Mucosa of stomach (tissue), 1 donor: ENCODE data around the gene PLA2G4D.

Experiments used
- H3K27me3 ChIP-seq: one replicate; pipeline ENCODE4 v1.7.0; 2013; ENCODE audit warnings: mild to moderate bottlenecking, low read length; ENCODE audit not compliant: control insufficient read depth, insufficient read depth
- H3K36me3 ChIP-seq: one replicate; pipeline ENCODE4 v1.7.0; 2013; ENCODE audit warnings: low read length; ENCODE audit not compliant: control insufficient read depth, insufficient read depth
- H3K4me1 ChIP-seq: one replicate; pipeline ENCODE4 v1.7.0; 2013; ENCODE audit warnings: mild to moderate bottlenecking, low read length; ENCODE audit not compliant: control insufficient read depth, insufficient read depth
- H3K4me3 ChIP-seq: one replicate; pipeline ENCODE4 v1.7.0; 2013; ENCODE audit warnings: low read length
- H3K9ac ChIP-seq: one replicate; pipeline ENCODE4 v1.7.0; 2013; ENCODE audit warnings: mild to moderate bottlenecking, low read length, moderate library complexity
- H3K9me3 ChIP-seq: one replicate; pipeline ENCODE4 v1.7.0; 2013; ENCODE audit warnings: mild to moderate bottlenecking, low read length, moderate library complexity; ENCODE audit not compliant: control insufficient read depth
- donor health status: Pancreatic carcinoma.

The PLA2G4D gene

DNA sequence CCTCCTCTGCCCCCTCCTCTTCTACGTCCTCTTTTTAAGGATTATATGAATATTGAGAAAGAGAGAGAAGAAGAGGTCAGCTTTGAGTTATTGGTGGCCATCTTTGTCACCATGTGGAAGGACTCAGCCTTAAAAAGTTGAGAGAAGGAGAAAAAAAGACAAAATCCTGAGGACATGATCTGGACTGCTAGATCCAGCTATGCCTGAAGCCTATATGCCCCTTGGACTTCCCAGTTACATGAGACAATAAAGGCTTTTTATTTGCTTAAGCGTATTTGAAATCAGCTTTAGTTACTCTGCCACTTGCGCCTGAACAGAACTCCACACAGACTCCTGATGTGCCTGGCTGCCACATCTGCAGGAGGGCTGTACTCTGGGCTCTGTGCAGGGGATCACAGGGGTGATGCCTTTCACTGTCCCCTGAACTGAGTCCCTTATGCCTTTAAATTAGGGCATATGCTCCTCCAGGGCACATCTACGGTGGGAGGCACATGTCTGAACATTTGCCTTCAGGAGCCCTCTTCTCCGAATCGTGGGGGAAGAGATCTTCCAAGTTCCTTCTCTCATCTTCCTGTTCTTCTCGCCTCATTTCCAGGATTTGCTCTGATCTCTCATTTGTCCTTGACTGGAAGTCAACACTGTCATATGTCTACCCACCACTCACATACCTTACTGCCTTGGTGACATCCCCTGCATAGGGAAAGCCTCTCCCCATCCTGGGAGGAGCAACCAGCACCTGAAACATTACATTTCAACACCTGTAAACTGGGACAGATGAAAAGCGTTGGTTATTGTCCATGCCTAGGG lies 59.5 kb downstream of the PLA2G4D start:
- Histone ChIP-seq H3K9ac (no peak overlapping the region), H3K4me1 (peaks cover 7% of the 10 kb centered on the region), H3K4me3 (no peak overlapping the region), H3K36me3 (no peaks in the 10 kb centered on the region), H3K27me3 (no peaks in the 10 kb centered on the region), H3K9me3 (no peaks in the 10 kb centered on the region)

DNA sequence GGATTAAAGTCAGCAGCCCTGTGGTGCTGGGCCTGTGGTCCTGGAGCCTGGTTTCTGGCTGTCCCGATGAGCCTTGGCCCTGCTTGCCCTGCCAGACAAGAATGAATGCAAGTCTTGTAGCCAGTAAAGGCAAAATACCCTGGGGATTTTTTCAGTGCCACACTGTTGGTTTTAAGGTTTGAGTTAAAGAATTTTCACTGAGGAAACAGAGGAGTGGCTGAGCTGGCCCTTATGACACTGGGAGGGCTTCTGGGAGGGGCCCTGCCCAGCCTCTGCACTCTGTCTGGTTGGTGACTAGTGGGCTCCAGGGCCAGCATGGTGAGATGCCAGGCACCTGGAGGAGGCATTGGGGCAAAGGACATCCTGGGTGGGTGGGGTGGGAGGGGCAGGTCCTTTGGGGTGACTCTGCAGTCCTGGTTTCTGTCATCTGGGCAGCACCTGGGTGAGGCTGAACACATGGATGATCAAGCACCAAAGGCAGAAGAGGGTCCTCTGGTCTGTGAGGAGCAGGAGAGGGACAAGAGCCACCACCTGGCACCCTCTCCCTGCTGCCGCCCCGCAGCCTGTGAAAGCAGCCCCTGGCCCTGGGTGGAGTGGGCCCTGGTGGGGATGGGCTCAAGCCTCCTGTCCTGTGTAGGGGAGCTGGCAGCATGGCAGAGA lies 61.0 kb downstream of the PLA2G4D start:
- no peaks in the 10 kb centered on the region for H3K36me3 ChIP-seq
- no peak overlapping the region for H3K4me3 ChIP-seq
- H3K9ac ChIP-seq: no peak overlapping the region
- H3K4me1 ChIP-seq: peaks cover 7% of the 10 kb centered on the region
- no peaks in the 10 kb centered on the region for H3K9me3 ChIP-seq
- H3K27me3 ChIP-seq: no peaks in the 10 kb centered on the region

DNA sequence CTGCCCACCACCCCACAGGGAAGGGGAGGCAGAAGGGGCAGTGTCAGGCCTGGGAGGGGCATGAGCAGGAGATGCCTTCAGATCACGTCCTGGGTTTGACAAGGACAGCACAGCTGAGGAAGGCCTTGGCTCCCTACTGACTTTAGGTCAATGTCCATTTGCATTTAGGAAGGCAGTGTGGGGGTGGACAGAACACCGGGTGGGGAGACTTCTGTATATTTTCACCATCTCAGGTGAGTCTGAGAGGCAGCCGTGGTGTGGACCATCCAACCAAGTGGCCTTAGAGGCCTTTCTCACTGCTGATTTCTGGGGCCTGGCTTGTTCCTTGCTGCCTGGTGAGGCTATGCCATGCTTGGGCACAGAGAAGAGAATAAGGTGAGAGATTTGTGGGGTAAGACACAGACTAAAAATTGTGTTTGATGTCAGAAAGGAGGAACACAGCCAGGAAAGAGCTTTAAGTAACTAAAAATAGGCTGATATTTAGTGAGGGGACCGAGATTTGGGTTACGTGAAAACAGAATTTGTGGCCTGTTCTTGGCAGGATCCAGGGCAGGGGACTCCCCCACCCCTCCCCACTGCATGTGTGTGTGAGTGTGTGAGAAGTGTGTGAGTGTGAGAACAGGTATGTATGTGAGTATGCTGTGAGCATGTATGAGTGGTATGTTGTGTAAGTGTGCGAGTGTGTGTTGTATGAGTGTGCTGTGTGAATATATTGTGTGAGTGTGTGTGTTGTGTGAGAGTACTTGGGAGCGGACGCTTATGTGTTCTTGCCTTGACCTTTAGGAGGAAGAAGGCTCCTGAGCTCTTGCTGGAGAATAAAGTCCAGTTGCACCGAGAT lies 61.8 kb downstream of the PLA2G4D start:
- Histone ChIP-seq H3K4me1 (peaks cover 4% of the 10 kb centered on the region), H3K4me3 (no peak overlapping the region), H3K9me3 (no peaks in the 10 kb centered on the region), H3K36me3 (no peaks in the 10 kb centered on the region), H3K27me3 (no peaks in the 10 kb centered on the region), H3K9ac (no peak overlapping the region)

DNA sequence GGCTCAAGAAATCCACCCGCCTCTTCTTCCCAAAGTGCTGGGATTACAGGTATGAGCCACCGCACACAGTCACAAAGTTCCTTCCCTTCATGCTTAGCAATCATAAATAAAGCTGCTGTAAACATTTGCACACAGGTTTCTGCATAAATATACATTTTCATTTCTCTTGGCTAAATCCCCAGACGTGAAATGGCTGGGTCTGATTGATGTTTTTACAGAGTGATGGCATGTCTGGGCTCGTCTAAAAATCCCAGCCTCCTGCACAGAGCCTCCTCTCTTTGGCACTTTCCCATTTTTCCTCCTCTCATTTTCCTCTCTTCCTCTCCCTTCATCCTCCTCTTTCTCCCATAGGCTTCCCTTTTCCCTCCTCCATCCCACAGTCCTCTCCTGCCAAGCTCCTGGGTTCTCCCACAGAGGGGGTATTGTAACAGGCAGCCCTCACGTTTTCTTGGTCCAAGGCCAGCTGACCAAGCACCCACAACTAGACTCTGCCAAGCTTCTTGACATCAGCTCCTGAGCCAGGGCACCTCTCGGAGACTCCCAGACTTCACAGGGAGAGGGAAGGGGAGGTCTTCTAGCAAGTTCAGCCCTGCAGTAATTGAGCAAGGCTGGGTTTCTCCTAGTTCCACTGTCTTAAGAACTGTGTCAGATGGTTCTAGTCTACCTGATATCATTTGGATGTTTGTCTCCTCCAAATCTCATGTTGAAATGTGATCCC lies 63.0 kb downstream of the PLA2G4D start:
- Histone ChIP-seq H3K36me3 (no peaks in the 10 kb centered on the region), H3K9ac (no peak overlapping the region), H3K27me3 (no peaks in the 10 kb centered on the region), H3K4me1 (no peaks in the 10 kb centered on the region), H3K4me3 (no peak overlapping the region), H3K9me3 (no peaks in the 10 kb centered on the region)

DNA sequence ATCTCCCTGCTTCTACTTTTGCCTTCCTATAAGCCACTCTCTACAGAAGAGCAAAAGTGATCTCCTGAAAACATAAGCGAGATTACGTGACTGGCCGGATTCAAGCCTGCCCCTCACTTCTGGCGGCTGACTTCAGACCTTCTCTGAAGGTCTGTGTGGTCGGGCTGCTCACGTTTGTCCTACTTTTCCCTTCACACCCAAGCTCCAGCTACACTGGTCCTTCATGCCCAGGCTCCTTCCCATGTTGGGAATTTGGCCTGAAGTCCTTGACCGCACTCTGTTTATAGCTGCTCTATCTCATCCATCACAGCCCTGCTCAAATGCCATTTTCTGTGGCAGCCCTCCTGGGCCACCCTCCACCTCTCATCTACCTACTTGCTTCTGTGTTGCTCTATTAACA lies 66.8 kb downstream of the PLA2G4D start:
- H3K9ac ChIP-seq: no peak overlapping the region
- H3K4me3 ChIP-seq: no peak overlapping the region
- no peaks in the 10 kb centered on the region for H3K36me3 ChIP-seq

DNA sequence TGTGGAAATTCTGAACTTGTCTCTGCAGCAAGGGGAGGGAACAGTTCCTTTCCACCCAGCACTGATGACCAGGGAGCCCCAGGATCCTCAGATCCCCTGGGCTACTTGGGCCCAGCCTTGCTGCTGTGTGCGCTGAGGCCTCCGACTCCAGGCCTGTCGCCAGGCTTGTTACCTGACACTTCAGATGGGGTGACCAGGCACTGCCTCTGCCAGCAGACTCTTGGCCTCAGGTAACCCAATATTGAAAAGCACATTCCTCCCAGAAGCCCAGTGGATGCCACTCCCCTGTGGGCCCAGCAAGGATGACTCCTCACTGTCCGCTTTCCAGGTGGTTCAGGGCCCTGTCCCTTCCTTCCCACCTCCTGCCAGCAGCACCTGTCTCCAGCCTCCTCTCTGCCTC lies 70.1 kb downstream of the PLA2G4D start:
- no peak overlapping the region for H3K4me3 ChIP-seq
- no peaks in the 10 kb centered on the region for H3K4me1 ChIP-seq
- no peak overlapping the region for H3K9ac ChIP-seq
- H3K9me3 ChIP-seq: no peaks in the 10 kb centered on the region
- H3K36me3 ChIP-seq: no peaks in the 10 kb centered on the region
- no peaks in the 10 kb centered on the region for H3K27me3 ChIP-seq

More for the DNA sequence above, 66.8 kb downstream of the PLA2G4D start:
- Histone ChIP-seq H3K4me1 (no peaks in the 10 kb centered on the region), H3K9me3 (no peaks in the 10 kb centered on the region), H3K27me3 (no peaks in the 10 kb centered on the region)

DNA sequence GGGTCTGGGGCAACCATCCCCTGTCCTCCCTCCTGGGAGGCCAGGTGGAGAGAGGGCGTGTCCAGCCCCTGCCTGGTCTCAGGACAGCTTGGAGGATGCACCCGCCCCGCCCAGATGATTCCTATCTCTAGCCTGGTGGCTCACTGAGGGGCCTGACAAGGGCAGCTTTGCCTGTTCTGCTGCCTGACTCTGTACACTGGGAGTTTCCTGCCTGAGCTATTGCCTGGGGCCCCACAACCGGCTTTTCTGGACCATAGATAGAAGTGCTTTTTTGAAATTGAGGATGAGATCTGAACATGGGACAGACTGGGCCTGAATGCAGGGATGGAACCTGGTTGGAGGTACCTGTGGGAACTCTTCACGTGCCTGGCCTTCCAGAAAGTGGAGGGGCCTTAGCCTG lies 72.8 kb downstream of the PLA2G4D start:
- H3K9me3 ChIP-seq: no peaks in the 10 kb centered on the region
- H3K9ac ChIP-seq: no peak overlapping the region
- H3K27me3 ChIP-seq: no peaks in the 10 kb centered on the region

DNA sequence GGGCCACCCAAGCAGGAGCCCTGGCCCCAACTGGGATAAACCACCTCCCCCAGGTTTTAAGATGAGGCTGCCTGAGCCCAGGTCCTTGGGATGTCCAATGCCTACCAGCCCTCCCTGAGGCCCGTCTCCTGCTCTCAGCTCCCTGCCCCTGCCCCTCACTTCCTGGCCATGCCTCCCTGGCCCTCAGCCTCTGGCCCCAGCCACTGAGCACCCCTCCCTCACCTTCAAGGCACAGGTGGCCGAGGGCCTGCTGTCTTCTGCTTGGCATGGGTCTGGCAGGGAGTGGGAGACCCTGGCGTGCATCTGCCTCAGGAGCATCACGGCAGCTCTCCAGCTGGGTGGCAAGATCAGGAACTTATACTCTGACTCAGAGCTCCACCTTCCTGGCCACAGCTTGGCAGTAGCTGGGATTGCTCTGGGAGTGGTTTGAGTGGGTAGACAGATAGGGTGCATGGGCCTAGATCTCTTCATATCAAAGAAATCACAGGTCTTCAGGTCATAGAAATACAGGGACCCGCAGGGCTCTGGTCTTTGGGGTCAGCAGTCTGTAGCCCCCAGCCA lies 73.6 kb downstream of the PLA2G4D start, which contains the start of gene PLA2G4E:
TSS of gene PLA2G4E (minus strand) at position 330 of the 561 bp plus-strand sequence. CDS start at position 318, 12 bp downstream.
- H3K36me3 ChIP-seq: no peaks in the 10 kb centered on the region
- no peak within 1 kb of the TSS for H3K9ac ChIP-seq
- no peaks in the 10 kb centered on the region for H3K9me3 ChIP-seq
- H3K4me3 ChIP-seq: no peak within 1 kb of the TSS
- no peaks in the 10 kb centered on the region for H3K27me3 ChIP-seq
- no peaks in the 10 kb centered on the region for H3K4me1 ChIP-seq

More for the DNA sequence above, 72.8 kb downstream of the PLA2G4D start:
- H3K4me1 ChIP-seq: no peaks in the 10 kb centered on the region
- no peak overlapping the region for H3K4me3 ChIP-seq
- no peaks in the 10 kb centered on the region for H3K36me3 ChIP-seq

DNA sequence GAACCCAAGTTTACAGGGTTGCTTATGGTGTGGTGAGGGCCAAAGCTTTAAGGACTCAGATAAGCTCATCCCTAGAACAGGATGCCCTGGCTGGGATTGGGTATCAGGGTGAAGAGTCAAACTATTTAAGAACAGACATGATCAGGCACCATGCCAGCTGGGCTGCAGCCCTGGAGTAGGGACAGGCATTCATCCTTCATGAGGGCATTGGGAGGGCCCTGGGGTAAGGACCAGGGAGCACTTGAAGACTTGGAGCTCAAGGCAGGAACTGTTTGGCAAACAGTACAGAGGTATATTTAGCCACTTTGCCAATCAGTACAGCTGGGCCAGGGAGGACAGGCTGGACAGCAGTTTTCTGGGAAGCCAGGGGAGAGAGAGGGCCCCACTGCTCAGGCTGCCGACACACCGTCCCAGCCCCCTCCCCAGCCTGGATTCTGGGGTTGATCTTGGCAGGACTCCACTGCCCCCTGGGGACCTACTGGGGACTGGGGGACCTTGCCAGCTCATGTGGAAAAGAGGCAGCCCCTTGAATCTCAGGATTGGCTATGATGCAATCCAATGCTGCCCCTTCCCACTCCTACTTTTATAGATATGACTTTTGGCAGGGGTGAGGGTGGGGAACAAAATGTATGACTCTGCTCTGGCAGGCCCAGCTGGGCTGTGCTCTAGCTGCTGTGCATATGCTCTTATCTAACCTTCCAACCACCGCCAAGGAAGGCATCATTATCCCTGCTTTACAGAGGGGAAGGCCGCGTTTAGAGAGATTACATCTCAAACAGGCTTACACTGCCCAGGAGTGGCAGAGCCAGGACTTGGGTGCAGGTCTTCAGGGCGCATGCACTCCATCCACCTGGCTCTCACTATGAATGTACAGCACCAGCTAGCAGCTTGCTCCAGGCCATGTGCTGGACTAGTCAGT lies 75.8 kb downstream of the PLA2G4D start:
- Histone ChIP-seq H3K4me1 (no peaks in the 10 kb centered on the region), H3K4me3 (no peak overlapping the region), H3K27me3 (no peaks in the 10 kb centered on the region), H3K9me3 (no peaks in the 10 kb centered on the region), H3K36me3 (no peaks in the 10 kb centered on the region), H3K9ac (no peak overlapping the region)
